ENCODE data around the gene SCAMP4. TPM values are rescaled to one million over a fixed set of nuclear protein-coding genes. Genes with fewer than 3 reads are reported as not detected.

Gene SCAMP4
- total and polyA plus RNA-seq, 9 of the 15 experiments (the other 6 are each of a cell fraction or from before 2014, with no cell fraction given) = 0.81 to 45.9 (median 12.8) TPM

- TF ChIP-seq ZNF75A (CRISPR knock-in tag; IDR thresholded peaks at IDR 0.05) (no peak), SMAD3 (CRISPR knock-in tag; conservative IDR thresholded peaks at IDR 0.05) (no peak), MAX (CRISPR knock-in tag; IDR thresholded peaks at IDR 0.05) (0 out of 2 replicates have a peak, but pooled peaks have one; percentile 9), HINFP (tag; conservative IDR thresholded peaks at IDR 0.05; ENCODE audit: low read depth) (no peak), HSF4 (CRISPR knock-in tag; IDR thresholded peaks at IDR 0.05; ENCODE audit: borderline replicate concordance) (no peak), ZEB2 (IDR thresholded peaks at IDR 0.05) (0 out of 2 replicates have a peak, but pooled peaks have one; percentile 32), RCOR1 (IDR thresholded peaks at IDR 0.05; ENCODE audit: borderline replicate concordance in 1 of 2, low read depth in 2 of 2, low read length in 2 of 2) (peak in 1 of 2 experiments; percentile 73; a peak in 2 of 4 replicates), HDAC2 (IDR thresholded peaks at IDR 0.05) (peak; percentile 33; the same call in 1 of the 2 replicates), RBM25 (IDR thresholded peaks at IDR 0.05; ENCODE audit: low read depth, low read length, severe bottlenecking) (peak; percentile 66), TRIM28 (IDR thresholded peaks at IDR 0.05) (peak; percentile 95), BCL6 (CRISPR knock-in tag; IDR thresholded peaks at IDR 0.05) (no peak), ETV1 (tag; conservative IDR thresholded peaks at IDR 0.05; ENCODE audit: low read depth) (peak; percentile 20; the same call in 1 of the 2 replicates), FOXK2 (conservative IDR thresholded peaks at IDR 0.05 in 1 of 2, IDR thresholded peaks at IDR 0.05 in 1 of 2; ENCODE audit: low read depth in 2 of 2) (peak; percentile 34 to 57; a peak in 3 of 4 replicates), KAT2B (IDR thresholded peaks at IDR 0.05; ENCODE audit: low read depth, low read length) (no peak), ZNF518B (CRISPR knock-in tag; IDR thresholded peaks at IDR 0.05) (no peak), CBX5 (IDR thresholded peaks at IDR 0.05; ENCODE audit: borderline replicate concordance, low read depth) (peak; percentile 86; the same call in 1 of the 2 replicates), ZBTB17 (CRISPR knock-in tag; IDR thresholded peaks at IDR 0.05) (peak; percentile 99), MNT (conservative IDR thresholded peaks at IDR 0.05) (peak in 1 of 2 experiments; percentile 40; a peak in 1 of 4 replicates), MLLT1 (IDR thresholded peaks at IDR 0.05) (peak in 1 of 2 experiments; percentile 99; a peak in 2 of 4 replicates), CREM (IDR thresholded peaks at IDR 0.05; ENCODE audit: low read depth) (peak; percentile 55)
Measured at GRCh38 chr19:1935484-1936208, 30.4 kb downstream of the SCAMP4 start (continued).

Data from K562 (cell line).